PFSK-1 (cell line): ENCODE results near the gene MDC1.

Source experiments
- FOXP2 ChIP-seq: optimal IDR thresholded peaks from 2 replicates; pipeline ENCODE3; 2011; ENCODE audit warnings: borderline replicate concordance, control low read depth, inconsistent platforms; ENCODE audit not compliant: insufficient read depth; ENCODE audit errors: extremely low read length, extremely low read depth
- POLR2AphosphoS5 ChIP-seq: IDR thresholded peaks from 2 replicates; pipeline ENCODE4 v1.6.1; 2012; ENCODE audit warnings: low read depth, mild to moderate bottlenecking, control low read depth, low read length, moderate library complexity
- SIN3A ChIP-seq: IDR thresholded peaks from 2 replicates; pipeline ENCODE4 v1.6.1; 2012; ENCODE audit warnings: mild to moderate bottlenecking, low read length, moderate library complexity, borderline replicate concordance; ENCODE audit not compliant: insufficient read depth
- TAF1 ChIP-seq: IDR thresholded peaks from 2 replicates; pipeline ENCODE4 v1.6.1; 2012; ENCODE audit warnings: low read length, control low read depth, borderline replicate concordance; ENCODE audit not compliant: insufficient read depth
- TF ChIP-seq, protein P1 (sequence below), 2 experiments: IDR thresholded peaks; 2 replicates each; pipeline versions ENCODE4 v1.6.1 to v1.8.0; 2011 to 2012; ENCODE audit warnings: low read depth in 2 of 2, low read length in 2 of 2, control low read depth in 1 of 2, inconsistent platforms in 1 of 2, mild to moderate bottlenecking in 1 of 2, moderate library complexity in 1 of 2; ENCODE audit not compliant: insufficient read depth in 1 of 2

The MDC1 gene

DNA sequence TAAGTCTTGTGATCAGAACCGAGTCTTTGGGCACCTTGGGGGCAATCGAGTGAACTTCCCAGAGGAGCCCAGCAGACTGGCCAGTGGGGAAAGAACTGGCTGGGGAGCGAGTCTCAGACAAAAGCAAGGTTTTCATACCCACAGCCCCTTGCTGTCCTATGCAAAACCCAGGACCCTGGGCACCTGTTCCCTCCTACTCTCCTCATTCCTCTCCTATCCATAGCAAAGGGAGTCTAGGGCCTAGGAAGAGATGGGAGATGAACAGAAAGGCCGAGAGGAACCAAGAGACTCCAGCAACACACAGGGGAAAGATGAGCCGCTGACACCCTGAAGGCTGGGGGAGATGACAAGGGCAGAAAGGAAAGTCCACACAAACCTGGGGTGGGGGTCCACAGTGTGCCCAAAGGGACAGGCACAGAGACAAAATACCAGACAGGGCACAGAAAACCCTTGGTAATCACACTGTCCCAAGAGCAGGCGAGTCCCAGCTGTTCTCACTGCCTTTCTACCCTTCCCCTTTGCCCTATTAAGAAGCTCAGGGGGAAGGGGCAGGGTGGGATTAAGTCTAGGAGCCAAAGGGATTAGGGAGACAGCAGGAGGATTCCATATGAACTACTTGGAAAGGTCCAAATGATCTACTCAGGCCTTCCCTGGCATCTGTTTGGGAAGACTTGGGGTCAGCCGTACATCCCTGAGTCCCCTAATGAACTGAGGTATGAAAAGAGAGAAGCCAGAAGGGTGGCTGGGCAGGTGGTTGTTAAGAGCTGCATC lies 37.1 kb downstream of the MDC1 start:
- no peak for TF ChIP-seq FOXP2
- TF ChIP-seq, protein P1, sequence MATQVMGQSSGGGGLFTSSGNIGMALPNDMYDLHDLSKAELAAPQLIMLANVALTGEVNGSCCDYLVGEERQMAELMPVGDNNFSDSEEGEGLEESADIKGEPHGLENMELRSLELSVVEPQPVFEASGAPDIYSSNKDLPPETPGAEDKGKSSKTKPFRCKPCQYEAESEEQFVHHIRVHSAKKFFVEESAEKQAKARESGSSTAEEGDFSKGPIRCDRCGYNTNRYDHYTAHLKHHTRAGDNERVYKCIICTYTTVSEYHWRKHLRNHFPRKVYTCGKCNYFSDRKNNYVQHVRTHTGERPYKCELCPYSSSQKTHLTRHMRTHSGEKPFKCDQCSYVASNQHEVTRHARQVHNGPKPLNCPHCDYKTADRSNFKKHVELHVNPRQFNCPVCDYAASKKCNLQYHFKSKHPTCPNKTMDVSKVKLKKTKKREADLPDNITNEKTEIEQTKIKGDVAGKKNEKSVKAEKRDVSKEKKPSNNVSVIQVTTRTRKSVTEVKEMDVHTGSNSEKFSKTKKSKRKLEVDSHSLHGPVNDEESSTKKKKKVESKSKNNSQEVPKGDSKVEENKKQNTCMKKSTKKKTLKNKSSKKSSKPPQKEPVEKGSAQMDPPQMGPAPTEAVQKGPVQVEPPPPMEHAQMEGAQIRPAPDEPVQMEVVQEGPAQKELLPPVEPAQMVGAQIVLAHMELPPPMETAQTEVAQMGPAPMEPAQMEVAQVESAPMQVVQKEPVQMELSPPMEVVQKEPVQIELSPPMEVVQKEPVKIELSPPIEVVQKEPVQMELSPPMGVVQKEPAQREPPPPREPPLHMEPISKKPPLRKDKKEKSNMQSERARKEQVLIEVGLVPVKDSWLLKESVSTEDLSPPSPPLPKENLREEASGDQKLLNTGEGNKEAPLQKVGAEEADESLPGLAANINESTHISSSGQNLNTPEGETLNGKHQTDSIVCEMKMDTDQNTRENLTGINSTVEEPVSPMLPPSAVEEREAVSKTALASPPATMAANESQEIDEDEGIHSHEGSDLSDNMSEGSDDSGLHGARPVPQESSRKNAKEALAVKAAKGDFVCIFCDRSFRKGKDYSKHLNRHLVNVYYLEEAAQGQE (IDR thresholded peaks at IDR 0.05; ENCODE audit: insufficient read depth in 1 of 2, low read depth in 2 of 2, low read length in 2 of 2) = no peak
- TF ChIP-seq SIN3A = no peak
- no peak for TF ChIP-seq TAF1
- no peak for TF ChIP-seq POLR2AphosphoS5

DNA sequence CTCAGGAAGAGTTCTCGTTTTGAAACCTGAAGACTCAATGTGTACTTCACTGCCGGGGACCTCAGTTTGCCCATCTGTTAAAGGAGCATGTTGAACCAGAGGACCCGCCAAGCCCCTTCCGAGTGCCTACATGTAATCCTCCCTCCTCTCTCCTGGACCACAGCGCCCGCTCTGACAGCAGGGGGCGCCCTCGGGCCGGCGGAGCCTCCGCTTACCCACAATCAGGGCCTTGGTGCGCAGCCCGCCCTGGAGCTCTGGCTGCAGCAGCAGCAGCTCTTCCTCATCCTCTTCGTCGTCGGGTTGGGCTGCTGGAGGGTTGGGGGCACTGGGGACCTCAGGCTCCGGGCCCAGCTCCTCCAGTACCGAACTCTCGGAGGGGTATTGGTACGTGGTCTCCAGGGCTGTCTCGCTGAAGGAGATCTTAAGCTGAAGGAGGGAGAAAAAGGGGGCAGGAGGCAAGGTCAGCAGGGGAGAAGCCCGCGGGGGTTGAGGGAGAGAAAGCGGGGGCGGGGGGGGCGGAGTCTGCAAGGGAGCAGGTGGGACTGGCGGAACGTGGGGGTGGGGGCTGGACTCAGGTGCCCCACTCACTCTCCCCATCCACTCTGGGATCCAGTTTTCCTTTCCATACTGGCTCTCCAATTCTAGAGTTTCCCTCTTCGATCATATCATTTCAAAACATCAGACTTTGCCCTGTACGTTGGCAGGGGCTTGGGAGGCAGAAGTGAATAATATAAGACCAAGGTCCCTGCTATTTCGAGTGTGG lies 37.9 kb downstream of the MDC1 start:
- TF ChIP-seq TAF1 = no peak
- TF ChIP-seq, protein P1 (IDR thresholded peaks at IDR 0.05; ENCODE audit: insufficient read depth in 1 of 2, low read depth in 2 of 2, low read length in 2 of 2) = no peak
- TF ChIP-seq FOXP2 = no peak
- TF ChIP-seq POLR2AphosphoS5 = no peak
- no peak for TF ChIP-seq SIN3A

DNA sequence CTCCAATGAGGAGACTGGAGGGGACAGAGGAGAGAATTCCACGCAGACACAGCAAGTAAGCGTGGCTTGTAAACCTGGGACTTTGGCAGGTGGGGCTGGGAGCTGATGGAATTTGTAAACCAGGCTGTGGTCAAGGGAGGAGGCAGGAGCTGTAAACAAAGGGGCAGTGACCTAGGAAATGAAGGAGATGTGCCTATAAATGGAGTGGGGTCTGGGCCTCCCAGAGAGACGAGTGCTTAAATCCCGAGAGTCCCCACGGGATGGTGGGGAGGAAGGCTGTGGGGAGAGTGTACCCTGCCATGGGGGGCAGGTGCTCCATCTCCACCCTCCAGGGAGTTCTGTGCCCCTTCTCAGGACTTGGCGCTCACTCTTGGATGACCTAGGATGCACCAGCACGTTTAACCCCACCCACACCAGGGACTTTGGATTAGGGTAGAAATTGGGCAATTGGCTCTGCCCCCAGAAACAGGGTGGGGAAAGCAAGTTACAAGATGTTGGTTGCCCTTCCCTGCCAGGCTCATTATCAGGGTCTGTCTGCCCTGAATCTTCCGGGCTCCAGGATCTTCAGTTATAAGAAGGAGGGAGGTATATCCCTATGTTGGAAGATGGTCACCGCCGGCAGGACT lies 40.3 kb downstream of the MDC1 start:
- TF ChIP-seq SIN3A = no peak
- TF ChIP-seq FOXP2 = no peak
- no peak for TF ChIP-seq POLR2AphosphoS5
- TF ChIP-seq, protein P1 (IDR thresholded peaks at IDR 0.05; ENCODE audit: insufficient read depth in 1 of 2, low read depth in 2 of 2, low read length in 2 of 2) = no peak
- no peak for TF ChIP-seq TAF1

DNA sequence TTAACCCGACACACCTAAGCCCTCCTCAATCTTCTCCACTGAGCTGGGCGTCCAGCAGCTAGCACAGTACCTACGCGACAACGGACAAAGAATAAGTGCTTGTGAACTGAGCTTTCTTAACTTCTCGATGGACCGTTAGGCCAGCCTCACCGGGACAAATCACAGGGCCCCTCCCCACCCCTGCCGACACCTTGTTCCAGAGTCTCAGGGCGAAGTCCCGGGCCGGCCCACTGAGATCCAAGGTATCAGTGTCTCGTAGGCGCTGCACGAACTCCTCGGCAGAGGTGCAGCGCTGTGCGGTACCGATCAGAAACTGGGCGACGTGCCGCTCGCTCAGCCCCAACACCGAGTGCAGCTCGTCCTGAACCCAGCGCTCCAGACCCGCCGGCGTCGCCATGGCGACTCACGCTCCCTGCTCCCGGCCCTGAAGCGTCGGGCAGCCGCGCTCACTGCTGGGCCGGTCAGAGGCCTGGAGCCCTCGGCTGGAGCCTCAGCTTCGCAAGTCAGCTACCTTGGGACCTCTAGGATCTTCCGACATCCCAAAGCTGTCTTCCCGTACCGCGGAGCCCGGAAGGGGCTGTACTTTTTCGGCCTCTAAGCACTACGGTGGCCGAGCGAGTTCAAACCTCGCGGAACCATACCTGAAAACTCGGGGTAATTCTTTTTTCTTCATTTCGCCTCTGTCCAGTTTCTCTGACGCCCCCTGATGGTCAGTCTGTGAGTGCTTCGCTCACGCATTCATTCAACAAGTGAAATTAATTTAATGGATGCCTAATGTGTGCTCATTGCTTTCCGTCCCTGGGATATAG lies 44.4 kb downstream of the MDC1 start, which contains the start of gene DHX16:
Gene DHX16 (minus strand): TSS at position 562 of the 809 bp plus-strand sequence. CDS start 165 bp downstream, at position 397.
- peak; percentile 77; the same call in 1 of the 2 replicates for TF ChIP-seq TAF1
- TF ChIP-seq, protein P1 (IDR thresholded peaks at IDR 0.05; ENCODE audit: insufficient read depth in 1 of 2, low read depth in 2 of 2, low read length in 2 of 2) = peak in 1 of 2 experiments; percentile 57; a peak in 1 of 4 replicates
- peak; percentile 85 for TF ChIP-seq POLR2AphosphoS5
- no peak for TF ChIP-seq FOXP2
- peak; percentile 89 for TF ChIP-seq SIN3A
